Measurements from ENCODE around the gene RPL10A.

GRCh38 chr6:35485402-35485877, 17.2 kb downstream of the RPL10A start:
- TF ChIP-seq, protein P1, sequence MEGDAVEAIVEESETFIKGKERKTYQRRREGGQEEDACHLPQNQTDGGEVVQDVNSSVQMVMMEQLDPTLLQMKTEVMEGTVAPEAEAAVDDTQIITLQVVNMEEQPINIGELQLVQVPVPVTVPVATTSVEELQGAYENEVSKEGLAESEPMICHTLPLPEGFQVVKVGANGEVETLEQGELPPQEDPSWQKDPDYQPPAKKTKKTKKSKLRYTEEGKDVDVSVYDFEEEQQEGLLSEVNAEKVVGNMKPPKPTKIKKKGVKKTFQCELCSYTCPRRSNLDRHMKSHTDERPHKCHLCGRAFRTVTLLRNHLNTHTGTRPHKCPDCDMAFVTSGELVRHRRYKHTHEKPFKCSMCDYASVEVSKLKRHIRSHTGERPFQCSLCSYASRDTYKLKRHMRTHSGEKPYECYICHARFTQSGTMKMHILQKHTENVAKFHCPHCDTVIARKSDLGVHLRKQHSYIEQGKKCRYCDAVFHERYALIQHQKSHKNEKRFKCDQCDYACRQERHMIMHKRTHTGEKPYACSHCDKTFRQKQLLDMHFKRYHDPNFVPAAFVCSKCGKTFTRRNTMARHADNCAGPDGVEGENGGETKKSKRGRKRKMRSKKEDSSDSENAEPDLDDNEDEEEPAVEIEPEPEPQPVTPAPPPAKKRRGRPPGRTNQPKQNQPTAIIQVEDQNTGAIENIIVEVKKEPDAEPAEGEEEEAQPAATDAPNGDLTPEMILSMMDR (IDR thresholded peaks at IDR 0.05), result no peak
- TF ChIP-seq POLR2A (IDR thresholded peaks at IDR 0.05), result no peak
